Activated CD4-positive, CD25-positive, alpha-beta regulatory T cell treated with anti-CD3 and anti-CD28 coated beads, Interleukin-2, amount 50 U/mL, for 72 hours (primary cell): ENCODE measurements around the gene PPID.
"Not testable (repeated sequence)": the region's sequence is repeated elsewhere in the genome, so short reads cannot be mapped to it uniquely, and the experiment has no call there.

Experiments
- DNase-seq: peaks from one replicate; pipeline ENCODE4 v3.0.0; 2021

PPID gene

DNA sequence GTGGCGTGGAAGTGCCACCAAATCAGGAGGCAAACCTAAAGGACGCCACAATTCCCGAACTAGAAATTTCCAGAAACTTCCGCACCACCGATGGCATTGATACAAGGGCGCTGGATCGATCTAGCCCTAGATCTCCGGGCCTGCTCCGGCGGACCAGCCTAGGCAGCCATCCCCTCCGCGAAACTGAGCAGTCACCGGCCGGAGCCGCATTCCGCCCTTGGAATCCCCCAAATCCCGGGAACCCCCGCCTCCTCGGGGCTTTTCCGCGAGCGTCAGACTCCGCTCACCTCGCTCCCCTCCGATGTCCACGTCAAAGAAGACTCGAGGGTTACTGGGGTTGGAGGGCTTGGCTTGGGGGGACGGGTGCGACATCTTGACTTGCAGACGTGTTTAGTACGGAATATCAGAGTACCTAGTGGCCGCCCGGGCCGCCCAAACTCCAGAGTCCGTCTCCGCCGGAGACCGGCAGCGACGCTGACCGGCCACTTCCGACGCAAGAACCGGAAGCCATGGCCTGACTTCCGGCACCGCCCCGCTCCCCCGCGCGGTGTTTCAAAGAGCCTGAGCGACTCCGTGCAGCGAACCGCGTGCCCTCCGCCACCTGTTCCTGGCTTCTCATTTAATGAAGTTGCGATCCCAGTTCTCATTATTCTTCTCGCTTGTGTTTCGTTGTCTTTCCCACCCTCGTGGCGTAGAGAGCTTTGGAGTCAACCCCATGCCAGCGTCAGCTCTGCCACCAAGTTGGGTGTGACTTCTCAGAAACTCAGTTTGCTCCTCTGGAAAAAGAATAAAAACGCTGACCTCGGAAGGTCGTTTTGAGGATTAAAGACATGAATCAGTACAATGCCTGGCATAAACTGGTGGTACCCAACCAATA is at the start of gene PPID:
TSS of gene PPID (minus strand) at position 480 of the 877 bp plus-strand sequence. CDS start at position 372, 108 bp downstream.
- peak; percentile 83 for DNase-seq

DNA sequence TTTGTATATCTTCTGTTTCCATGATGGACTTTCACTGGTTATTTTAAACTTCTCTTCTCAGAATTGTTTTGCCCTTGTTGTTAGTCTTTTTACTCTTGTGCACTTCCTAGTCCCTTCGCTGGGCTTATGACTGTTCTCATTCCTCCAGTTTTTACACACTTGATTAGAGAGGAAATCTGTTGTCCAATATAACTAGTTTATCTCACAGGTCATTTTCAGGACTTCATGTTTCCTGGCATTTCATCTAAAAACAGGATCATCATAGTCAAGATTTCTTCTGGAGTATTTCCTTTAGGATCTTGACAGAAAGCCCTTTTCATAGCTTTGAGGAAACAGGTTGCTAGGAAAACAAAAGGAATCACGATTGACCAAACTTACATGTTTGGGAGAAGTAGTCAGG is 48.6 kb upstream of the PPID start:
- no peak for DNase-seq

DNA sequence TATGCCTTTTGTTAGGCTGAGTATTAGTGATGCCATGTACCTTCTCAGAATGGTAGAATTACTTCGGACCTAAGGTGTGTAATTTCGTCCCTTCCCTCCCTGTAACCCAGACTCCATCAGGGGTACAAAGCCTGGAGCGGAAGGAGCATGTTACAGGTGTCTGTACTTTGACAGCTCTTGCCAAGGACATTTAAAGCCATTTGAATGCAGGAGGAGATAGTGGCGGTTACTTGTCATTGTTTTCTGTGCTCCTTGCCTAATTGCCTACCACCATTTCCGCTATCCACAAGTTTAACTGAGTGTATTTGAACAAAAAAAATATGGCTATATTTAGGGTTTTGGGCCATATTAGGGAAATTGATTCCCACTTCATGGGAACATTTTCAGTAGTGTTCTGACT is 47.5 kb upstream of the PPID start:
- DNase-seq, result no peak

DNA sequence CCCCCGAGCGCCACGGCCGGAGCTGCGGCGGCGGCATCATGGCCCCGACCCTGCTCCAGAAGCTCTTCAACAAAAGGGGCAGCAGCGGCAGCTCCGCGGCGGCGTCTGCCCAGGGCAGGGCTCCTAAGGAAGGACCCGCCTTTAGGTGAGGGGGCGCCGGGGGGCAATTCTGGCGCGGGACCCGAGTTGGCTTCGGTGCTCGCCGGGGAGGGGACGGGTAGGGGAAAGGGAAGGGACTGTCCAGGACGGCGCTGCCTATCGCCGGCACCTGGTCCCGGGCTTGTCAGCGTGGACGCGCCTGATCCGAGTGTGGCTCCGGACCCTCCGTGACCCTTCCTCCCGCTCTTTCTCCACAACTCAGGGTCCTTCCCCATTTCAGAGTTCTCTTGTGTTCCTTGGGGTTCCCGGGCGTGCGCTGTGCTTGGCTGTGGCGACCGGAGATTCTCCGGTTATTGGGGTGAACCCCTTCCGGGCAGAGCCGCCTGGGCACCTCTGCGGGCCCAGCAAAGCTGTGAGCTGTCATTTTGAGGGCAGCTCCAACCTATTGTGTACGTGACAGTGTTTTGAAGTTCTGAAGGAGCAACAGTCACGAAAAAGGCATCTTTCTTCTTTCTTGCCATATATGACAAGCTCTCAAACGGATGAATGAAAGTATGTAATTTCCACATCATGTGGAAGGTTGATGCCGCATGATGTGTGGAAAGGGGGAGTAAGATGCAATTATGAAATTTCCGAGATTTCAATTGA is 46.2 kb upstream of the PPID start:
- DNase-seq, result peak; percentile 59

DNA sequence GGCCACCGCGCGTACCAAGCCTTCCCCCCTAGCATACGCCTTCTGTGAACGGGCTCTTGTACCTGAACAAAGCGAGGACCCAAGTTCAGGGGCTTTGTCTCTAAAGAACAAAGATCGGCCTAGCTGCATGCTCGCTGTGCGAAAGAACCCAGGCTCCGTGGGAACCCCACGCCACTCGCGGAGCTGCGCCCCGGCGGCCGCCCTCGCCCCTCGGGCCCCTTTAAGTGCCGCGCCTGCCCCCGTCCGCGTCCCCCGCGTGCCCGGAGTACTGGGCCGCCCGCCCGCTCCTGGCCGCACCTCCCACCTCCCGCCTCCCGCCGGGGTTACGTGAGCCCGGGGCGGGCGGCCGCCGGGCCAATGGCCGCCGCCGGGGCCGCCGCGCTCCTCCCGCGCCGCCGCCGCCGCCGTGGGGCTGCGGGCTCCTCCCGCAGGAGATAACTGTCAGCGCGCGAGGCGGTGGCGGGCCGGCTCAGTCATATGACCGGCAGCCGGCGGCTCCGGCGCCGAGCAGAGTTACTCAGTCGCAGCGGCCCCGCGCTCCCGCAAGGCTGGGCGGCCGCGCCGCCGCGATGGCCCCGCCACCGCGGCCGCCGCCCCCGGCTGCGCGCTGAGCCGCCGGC is 45.5 kb upstream of the PPID start, which contains the start of gene FNIP2:
TSS of gene FNIP2 (plus strand) at position 472 of the 620 bp plus-strand sequence. CDS start 187 bp downstream, outside the sequence.
- peak; percentile 72 for DNase-seq

DNA sequence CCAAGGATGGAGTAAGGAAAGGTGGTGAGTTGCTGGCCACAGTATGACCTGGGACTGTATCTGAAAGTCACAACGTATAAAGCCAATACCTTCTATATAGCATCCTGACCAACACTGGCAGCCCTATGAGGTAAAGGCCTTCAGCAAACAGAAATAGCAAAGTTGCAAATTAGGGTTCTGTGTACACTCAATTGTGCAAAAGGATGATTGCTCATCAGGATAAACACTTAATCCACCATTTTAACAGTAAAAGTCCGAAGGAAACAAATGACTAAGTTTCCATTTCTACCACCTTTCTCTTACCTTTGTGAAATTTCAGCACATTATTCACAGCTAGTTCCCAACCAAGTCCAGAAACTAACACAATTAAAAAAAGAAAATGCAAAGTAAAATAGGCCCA is 44.3 kb upstream of the PPID start:
- no peak for DNase-seq

DNA sequence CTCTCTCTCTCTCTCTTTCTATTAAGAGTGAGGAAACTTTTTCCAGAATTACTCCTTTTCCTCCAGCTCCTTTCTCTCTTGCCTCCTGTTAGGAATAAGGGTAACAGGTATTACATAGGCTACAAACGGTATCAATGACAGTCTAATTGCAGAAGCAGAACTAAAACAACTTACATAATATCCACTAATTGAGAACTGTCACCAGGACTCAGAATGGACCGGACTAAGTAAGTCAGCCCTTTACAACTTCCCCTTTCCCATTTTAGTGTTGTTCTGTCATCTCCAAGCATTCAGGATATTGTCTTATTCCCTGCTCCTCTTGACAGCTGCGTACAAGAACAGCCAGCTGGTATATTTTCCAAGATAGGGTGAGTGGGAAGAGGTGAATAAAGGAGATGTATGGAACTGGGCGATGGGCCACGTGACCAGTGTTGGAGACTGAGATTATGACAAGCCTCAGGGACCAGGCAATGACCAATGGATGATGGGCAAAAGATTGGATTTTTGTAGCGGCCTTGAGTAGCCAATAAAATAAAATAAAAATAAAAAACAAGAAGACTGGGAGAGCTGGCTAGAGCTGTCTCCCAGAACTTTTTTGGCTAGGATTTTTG is 43.3 kb upstream of the PPID start:
- DNase-seq, result no peak

DNA sequence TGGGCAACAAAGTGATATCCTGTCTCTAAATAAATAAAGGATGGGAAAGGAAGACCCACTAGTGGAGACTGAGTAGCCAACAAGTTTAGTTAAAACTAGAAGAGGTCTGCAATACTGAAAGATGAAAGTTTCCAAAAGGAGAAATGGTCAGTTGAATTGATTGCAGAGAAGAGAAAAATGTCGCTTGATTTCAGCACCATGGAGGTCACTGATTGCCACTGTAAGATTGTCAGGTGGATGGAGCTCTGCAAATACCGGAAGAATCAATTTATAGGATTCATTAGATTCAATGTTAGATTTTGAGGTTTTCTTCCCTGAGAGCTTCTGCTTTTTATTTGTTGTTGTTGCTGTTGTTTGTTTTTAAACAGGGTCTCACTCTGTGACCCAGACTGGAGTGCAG is 40.3 kb upstream of the PPID start:
- DNase-seq, result no peak

DNA sequence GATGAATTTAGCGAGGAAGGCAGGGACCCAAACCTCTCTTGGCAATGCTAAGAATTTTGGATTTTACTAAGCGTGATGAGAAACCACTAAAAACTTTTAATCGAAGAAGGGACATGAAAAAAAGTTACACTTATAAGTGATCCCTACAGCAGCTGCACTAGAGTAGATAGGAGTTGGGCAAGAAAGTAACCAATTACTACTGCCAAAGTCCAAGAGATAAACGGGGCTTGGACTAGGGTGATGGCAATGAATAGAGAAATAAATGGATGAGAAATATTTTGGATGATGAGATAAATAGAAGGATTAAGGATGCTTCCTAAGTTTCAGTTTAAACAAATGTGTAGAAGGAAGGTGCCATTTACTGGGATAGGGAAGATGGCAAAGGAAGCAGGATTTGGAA is 39.4 kb upstream of the PPID start:
- no peak for DNase-seq

DNA sequence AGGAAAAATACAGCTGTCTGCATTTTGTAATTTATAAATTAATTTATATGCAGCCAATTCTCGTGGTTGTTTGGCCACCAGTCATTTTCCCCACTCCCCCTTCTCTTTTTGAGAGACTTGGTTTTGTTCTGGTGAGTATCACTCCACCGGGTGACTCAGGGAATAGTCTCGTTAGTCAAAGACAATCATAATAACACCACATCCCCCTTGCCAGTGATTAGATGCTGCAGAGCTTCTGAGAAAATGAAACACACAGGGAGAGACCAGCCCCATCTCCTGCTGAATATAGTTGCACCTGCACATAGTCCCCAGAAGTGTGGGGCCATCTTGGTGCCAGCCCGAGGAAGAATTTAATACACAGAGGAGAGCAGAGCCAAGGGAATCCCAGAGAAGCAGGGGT is 37.7 kb upstream of the PPID start:
- no peak for DNase-seq

DNA sequence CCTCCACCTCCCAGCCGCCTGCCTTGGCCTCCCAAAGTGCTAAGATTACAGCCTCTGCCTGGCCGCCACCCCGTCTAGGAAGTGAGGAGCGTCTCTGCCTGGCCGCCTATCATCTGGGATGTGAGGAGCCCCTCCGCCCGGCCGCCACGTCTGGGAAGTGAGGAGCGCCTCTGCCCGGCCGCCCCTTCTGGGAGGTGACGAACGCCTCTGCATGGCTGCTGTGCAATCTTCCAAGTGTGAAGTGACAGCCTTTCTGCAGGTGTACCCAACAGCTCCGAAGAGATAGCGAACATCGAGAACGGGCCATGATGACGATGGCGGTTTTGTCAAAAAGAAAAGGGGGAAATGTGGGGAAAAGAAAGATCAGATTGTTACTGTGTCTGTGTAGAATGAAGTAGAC is 36.3 kb upstream of the PPID start:
- DNase-seq, result not testable (repeated sequence)

DNA sequence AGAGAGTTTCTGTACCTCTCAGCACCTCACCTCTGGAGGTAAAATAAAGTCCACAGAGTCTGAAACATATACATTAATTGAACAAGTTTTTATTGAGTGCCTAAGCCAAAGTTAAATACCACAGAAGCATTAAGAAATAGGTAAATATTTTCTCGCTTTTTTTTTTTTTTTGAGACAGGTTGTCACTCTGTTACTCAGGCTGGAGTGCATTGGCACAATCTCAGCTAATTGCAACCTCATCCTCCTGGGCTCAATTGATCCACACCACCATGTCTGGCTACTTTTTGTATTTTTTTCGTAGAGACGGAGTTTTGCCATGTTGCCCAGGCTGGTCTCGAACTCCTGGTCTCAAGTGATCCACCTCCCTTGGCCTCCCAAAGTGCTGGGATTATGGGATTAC is 35.5 kb upstream of the PPID start:
- no peak for DNase-seq

DNA sequence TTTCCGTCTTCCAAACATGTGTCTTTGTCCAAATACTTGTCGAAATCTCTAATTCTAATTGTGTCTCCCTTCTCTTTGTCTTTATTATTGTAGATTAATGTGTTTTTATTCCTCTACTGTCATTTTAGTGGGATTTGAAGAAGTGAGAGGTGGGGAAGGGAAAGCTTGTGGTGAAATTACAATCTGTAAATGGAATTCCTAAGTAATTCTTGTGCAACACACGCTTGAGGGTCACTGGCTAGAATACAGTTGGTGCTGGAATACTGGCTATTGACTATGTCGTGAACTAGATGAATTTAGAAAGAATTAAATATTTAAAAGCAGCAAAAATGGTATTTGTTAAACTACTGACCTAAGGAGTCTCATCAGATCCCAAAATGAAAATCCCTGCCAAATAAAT is 34.9 kb upstream of the PPID start:
- no peak for DNase-seq

DNA sequence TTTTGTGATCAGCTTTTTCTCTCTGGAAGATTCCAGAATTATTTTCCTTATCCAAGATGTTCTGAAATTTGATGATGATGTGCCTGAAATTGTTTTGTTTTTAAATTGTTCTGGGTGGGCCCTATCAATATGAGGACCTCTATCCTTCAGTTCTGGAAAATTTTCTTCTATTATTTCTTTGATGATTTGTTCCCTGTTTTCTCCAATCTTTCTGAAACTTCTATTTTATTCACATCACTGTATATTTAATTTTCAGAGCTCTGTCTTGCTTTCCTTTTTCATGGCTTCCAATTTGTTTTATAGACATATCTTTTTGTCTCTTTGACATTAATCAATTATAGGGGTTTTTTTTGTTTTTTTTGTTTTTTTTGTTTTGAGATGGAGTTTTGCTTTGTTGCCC is 33.4 kb upstream of the PPID start:
- no peak for DNase-seq

DNA sequence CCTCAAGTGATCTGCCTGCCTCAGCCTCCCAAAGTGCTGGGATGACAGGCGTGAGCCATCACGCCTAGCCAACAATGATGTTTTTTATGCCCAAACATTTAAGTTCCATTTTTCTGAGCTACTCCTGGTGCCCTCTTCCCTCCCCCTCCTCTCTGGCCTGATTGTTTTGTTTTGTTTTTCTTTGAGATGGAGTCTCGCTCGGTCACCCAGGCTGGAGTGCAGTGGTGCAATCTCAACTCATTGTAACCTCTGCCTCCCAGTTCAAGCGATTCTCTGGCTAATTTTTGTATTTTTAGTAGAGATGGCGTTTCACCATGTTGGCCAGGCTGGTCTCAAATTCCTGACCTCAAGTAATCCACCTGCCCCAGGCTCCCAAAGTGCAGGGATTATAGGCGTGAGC is 32.6 kb upstream of the PPID start:
- not testable (repeated sequence) for DNase-seq

DNA sequence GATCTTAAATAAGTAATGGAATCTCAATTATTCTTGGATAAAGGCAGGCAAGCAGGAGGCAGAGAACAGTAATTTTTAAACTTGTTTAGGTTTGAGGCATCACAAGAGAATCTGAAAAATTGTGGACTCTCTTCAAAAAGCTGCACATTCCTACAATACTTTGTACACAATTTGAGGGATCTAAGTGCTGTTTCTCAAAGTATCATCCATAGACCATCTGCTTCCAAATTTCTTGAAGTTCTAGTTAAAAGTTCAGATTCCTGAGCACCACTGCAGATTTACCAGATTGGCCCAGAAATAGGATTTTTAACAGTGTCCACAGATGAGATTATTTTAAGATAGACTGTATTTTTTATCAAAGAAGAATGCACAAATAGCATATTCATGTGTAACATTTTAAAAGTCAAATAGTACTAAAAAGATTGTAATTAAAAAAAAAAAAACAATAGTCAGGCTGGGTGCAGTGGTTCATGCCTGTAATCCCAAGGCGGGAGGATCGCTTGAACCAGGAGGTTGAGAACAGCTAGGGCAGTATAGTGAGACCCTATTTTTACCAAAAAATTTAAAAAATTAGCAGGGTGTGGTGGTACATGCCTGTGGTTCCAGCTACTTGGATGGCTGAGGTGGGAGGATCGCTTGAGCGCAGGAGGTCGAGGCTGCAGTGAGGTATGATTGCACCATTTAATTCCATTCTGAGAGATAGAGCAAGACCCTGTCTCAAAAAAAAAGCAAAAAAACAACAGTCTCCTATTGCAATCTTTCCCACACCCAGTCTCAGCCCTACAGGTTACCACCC is 31.4 kb upstream of the PPID start:
- DNase-seq, result no peak

DNA sequence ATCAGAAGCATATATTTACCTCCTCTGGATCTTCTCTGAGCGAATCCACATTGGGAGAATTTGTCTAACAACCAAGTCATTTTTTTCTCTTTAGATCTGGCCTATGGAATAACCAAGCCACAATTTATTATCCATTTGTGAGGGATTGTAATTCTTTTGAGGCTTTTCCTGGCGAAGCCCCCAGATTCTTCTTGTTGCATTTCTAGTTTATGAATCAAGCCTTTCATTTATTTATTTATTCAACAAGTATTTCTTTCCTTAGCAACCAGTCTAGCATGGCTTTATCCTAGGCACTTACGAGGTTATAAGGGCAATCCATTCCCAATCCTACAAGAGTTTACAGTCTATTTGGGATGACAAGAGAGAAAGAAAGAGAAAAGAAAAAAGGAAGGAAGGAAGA is 27.2 kb upstream of the PPID start:
- no peak for DNase-seq

DNA sequence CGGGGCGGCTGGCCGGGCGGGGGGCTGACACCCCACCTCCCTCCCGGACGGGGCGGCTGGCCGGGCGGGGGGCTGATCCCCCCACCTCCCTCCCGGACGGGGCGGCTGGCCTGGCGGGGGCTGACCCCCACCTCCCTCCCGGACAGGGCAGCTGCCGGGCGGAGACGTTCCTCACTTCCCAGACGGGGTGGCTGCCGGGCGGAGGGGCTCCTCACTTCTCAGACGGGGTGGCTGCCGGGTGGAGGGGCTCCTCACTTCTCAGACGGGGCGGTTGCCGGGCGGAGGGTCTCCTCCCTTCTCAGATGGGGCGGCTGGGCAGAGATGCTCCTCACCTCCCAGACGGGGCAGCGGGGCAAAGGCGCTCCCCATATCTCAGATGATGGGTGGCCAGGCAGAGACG is 23.3 kb upstream of the PPID start:
- DNase-seq, result not testable (repeated sequence)

DNA sequence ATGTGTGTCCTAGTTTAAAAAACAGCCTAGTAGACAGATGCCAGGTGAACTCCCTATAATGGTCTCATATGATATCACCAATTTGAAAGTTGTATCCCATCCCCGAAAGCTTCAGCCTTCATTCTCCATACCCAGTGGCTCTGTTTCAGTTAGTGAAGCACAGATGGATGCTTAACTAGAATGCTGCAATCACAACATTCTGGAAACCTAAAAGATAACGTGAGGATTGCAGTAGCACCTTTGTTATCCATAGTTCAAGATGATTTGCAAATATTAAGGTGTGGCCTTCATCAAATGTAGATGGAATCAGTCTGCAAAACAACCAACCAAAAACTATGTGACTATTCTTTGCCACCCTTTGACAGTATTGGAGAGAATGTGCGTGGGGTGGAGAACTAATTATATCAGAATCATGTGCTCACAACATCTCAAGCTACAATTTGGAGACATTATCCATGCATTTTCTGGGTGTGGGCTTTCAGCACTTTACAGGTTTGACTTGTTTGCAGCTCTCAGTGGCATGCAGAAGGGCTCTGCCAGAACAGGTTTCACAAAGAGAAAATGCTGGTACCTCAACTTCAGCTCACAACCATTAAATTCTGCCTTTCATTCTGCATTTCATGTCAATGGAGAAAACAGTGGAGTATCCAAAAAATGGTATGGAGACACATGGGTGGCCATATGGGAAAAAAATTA is 18.3 kb upstream of the PPID start:
- no peak for DNase-seq

DNA sequence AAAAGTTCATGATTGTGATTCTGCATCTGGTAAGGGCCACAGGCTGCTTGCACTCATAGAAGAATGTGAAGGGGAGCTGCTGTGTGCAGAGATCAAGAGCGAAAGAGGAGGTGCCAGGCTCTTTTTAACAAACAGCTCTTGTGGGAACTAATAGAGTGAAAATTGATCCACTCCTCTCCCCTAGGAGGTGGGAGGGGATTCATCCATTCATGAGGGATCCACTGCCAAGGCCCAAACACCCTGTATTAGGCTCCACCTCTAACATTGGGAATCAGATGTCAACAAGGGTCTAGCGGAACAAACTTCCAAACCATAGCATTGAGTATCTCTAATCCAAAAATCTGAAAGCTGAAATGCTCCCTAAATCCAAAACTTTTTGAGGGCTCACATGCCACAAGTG is 16.4 kb upstream of the PPID start:
- no peak for DNase-seq

DNA sequence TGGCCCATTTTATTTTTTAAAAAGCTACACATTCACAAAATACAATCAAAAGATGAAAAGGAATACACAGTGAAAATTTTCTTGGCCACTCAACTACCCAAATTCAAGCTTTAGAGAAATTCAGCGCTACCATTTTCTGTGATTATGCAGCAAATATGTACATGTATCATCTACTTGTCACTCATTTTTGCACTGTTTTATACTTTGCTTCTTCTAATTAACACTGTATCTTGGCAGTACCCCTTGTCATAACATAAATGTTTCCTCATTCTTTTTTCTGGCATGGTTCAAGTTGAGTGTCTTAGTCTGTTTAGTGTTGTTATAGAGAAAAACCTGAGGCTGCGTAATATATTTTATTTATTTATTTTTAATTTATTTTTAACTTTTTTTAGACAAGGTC is 15.7 kb upstream of the PPID start:
- DNase-seq, result no peak
